ENCODE data around the gene EIF2D.

EIF2D gene

GRCh38 chr1:206544562-206545257 is 67.6 kb downstream of the EIF2D start:
- peak; percentile 81 for DNase-seq
